Stimulated activated CD4-positive, alpha-beta T cell treated with anti-CD3 and anti-CD28 coated beads, Interleukin-2, amount 100 ng/mL, for 4 hours (primary cell): Measurements from ENCODE around the gene FTO.
"Not testable (repeated sequence)": the region's sequence is repeated elsewhere in the genome, so short reads cannot be mapped to it uniquely, and the experiment has no call there.

Experiments used
- DNase-seq: peaks from one replicate; pipeline ENCODE4 v3.0.0-alpha.2; 2020; ENCODE audit warnings: low read depth

The FTO gene

GRCh38 chr16:53826658-53827057, 122.7 kb downstream of the FTO start:
- no peak for DNase-seq

GRCh38 chr16:53827741-53828140, 123.8 kb downstream of the FTO start:
- DNase-seq, result no peak

GRCh38 chr16:53829186-53829747, 125.3 kb downstream of the FTO start:
- no peak for DNase-seq

- DNase-seq, result no peak
Measured at GRCh38 chr16:53832896-53833544, 129.1 kb downstream of the FTO start.

GRCh38 chr16:53836142-53836541, 132.2 kb downstream of the FTO start:
- DNase-seq, result no peak

GRCh38 chr16:53836680-53837079, 132.7 kb downstream of the FTO start:
- no peak for DNase-seq

GRCh38 chr16:53837426-53837825, 133.5 kb downstream of the FTO start:
- DNase-seq, result no peak

- DNase-seq, result no peak
Measured at GRCh38 chr16:53839150-53839549, 135.2 kb downstream of the FTO start.

- DNase-seq, result no peak
Measured at GRCh38 chr16:53840456-53840855, 136.5 kb downstream of the FTO start.

GRCh38 chr16:53841884-53842283, 137.9 kb downstream of the FTO start:
- no peak for DNase-seq

- no peak for DNase-seq
Measured at GRCh38 chr16:53843084-53843483, 139.1 kb downstream of the FTO start.

- DNase-seq, result no peak
Measured at GRCh38 chr16:53844804-53845203, 140.8 kb downstream of the FTO start.

GRCh38 chr16:53846549-53846948, 142.6 kb downstream of the FTO start:
- not testable (repeated sequence) for DNase-seq

GRCh38 chr16:53846971-53847370, 143.0 kb downstream of the FTO start:
- no peak for DNase-seq

GRCh38 chr16:53848277-53848942, 144.5 kb downstream of the FTO start:
- no peak for DNase-seq

GRCh38 chr16:53848950-53849349, 145.0 kb downstream of the FTO start:
- DNase-seq, result no peak

- no peak for DNase-seq
Measured at GRCh38 chr16:53849585-53849984, 145.6 kb downstream of the FTO start.

GRCh38 chr16:53849994-53850393, 146.0 kb downstream of the FTO start:
- no peak for DNase-seq

GRCh38 chr16:53852678-53853077, 148.7 kb downstream of the FTO start:
- no peak for DNase-seq

- DNase-seq, result no peak
Measured at GRCh38 chr16:53855056-53855455, 151.1 kb downstream of the FTO start.

- DNase-seq, result no peak
Measured at GRCh38 chr16:53855511-53855910, 151.6 kb downstream of the FTO start.

GRCh38 chr16:53859995-53860540, 156.1 kb downstream of the FTO start:
- DNase-seq, result no peak

- no peak for DNase-seq
Measured at GRCh38 chr16:53863861-53864260, 159.9 kb downstream of the FTO start.
